ENCODE results near the gene RP2.

Gene RP2

DNA sequence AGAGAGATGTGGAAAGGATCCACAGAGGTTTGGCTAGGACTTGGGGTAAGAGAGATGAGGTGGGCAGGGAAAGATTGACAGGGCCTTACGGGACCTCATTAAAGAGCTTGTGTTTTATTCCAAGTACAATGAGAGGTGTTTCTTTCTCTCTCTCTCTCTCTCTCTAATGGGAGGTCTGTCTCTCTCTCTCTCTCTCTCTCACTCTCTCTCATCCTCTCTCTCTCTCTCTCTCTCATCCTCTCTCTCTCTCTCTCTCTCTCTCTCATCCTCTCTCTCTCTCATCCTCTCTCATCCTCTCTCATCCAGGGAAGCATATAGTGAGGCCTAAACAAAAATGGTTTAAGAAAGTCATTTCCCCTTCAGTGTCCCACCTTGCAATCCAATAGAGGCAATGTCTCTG is 80.8 kb downstream of the RP2 start:
- no peak for DNase-seq (ENCODE audit: low read depth in 2 of 3, low spot score in 1 of 3)

DNA sequence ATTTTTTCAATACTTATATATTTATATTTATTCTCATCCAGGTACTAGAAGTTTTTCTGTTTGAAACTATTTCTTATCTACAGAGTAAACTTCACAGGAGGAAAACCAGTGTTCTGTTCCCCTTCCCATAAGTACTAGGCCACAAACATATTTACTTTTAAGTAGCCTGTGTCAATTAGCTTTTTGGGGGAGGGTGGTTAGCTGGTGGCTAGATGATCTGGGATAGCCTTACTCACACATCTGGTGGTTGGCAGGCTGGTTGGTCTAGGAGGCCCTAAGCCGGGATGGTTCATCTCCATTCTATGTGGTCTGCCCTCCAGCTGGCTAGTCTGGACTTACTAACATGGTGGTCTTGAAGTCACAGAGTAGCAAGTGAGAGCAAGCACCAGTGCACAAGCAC is 81.6 kb downstream of the RP2 start:
- no peak for DNase-seq (ENCODE audit: low read depth in 2 of 3, low spot score in 1 of 3)

DNA sequence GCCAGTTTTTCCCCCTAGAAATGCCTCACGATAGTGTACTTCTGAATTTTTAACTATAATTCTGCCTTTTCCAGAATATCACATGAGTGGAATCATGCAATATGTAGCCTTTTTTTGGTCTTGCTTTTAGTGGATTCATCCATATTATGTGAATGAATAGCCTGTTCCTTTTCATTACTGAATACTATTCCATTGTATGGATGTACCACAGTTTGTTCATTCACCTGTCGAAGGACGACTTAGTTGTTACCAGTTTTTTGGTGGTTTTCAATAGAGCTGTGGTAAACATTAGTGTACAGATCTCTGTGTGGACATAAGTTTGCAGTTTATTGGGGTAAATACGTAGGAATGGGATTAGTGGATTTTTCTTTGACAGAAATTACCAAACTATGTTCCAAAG is 83.4 kb downstream of the RP2 start:
- DNase-seq (ENCODE audit: low read depth in 2 of 3, low spot score in 1 of 3): no peak

DNA sequence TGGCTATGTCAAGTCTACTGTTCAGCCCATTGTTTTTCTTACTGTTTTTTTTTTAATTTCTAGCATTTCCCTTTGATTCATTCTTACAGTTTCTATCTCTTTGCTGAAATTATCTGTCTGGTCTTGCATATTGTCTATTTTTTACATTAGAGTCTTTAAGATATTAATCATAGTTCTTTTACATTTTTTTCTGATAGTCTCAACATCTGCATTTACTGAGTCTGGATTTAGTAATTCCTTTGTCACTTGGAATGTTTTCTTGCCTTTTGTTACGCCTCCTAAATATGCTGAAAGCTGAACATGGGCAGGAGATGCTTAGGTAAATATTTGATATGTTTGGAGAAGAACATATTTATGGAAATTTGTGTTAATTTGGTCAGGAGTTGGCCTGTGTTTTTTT is 85.8 kb downstream of the RP2 start:
- DNase-seq (ENCODE audit: low read depth in 2 of 3, low spot score in 1 of 3): no peak

DNA sequence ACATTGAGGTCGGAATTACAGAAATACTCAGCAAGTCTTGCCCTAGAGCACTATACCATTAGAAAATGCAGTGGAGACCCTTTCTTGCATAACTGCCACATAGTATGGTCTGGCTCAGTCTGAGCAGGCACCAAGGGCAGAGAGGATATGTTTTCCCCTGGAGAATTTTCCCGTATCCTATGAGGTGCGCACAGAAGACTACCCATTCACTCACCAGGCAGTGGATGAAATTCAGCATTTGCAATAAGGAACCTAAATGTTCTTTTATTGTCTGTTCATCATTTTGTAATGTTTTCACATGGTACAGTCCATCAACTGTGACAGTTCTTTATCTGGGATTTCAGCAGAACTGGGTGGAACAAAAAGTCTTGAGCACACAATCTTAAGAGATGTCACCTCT is 90.9 kb downstream of the RP2 start:
- DNase-seq (ENCODE audit: low read depth in 2 of 3, low spot score in 1 of 3): no peak

DNA sequence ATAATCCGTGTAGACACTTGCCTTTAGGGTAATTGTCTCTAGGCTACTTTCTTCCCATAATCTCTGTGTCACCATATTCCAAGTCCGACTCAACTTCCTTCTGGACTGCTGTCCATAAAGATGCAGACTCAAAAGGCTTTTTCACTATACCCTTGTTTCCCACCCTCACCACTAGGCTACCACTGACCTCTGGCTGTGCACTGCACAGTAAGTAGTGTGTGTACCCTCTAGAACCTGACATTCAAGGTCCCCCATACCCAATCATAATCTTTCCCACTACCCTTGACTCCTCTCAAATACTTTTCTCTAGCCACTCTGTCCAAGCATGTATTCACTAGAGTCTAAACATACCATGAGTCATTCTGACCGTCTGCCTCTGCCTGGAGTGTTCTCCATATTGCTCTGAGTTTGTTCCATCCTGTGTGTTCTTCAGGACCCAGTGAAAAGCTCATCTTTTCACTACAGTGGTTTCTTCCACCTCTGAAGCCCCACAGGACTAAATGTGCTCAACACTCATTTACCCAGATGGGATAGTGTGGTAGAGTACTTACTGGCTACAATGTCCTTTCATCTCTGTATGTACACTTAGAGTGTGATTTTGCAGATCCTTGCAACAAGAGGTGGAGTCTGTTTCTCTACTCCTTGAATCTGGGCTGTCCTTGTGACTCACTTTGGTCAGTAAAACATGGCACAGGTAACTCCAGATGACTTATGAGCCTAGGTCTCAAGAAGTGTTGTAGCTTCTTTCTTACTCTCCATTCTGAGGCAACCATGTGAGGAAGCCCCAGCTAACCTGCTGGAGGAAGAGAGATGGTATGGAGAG is 92.8 kb downstream of the RP2 start:
- DNase-seq (ENCODE audit: low read depth in 2 of 3, low spot score in 1 of 3): no peak

Measured in stimulated activated CD4-positive, alpha-beta T cell treated with anti-CD3 and anti-CD28 coated beads, Interleukin-12 subunit alpha, Interleukin-12 subunit beta, amount 100 ng/mL, for 48 hours (primary cell).